ENCODE data around the gene CNTNAP4.

Gene CNTNAP4

GRCh38 chr16:76409706-76410105, 132.5 kb downstream of the CNTNAP4 start:
- POLR2A ChIA-PET, result no interaction called here
- no peak for DNase-seq (ENCODE audit: extremely low spot score)
- TF ChIP-seq NFRKB (IDR thresholded peaks at IDR 0.05), result no peak
- no peak for TF ChIP-seq SP1 (IDR thresholded peaks at IDR 0.05)
- no peak for TF ChIP-seq SUZ12 (IDR thresholded peaks at IDR 0.05)
- TF ChIP-seq TARDBP (IDR thresholded peaks at IDR 0.05), result no peak
- CTCF ChIA-PET, result no interaction called here

- POLR2A ChIA-PET, result no interaction called here
These were observed 144.4 kb downstream of the CNTNAP4 start for GRCh38 chr16:76421571-76421970.

GRCh38 chr16:76428858-76429257, 151.7 kb downstream of the CNTNAP4 start:
- CTCF ChIA-PET, result no interaction called here
- POLR2A ChIA-PET, result no interaction called here
- TF ChIP-seq ELF4 (IDR thresholded peaks at IDR 0.05) (no peak), SUZ12 (IDR thresholded peaks at IDR 0.05) (no peak), BHLHE40 (IDR thresholded peaks at IDR 0.05; ENCODE audit: borderline replicate concordance) (no peak), NFRKB (IDR thresholded peaks at IDR 0.05) (no peak)
- no peak for DNase-seq (ENCODE audit: extremely low spot score)

More at GRCh38 chr16:76421571-76421970, 144.4 kb downstream of the CNTNAP4 start:
- TF ChIP-seq ELF4 (IDR thresholded peaks at IDR 0.05) (no peak), NFRKB (IDR thresholded peaks at IDR 0.05) (no peak), ZNF384 (IDR thresholded peaks at IDR 0.05) (no peak), PKNOX1 (IDR thresholded peaks at IDR 0.05) (no peak), SUZ12 (IDR thresholded peaks at IDR 0.05) (no peak), HDGF (IDR thresholded peaks at IDR 0.05; ENCODE audit: borderline replicate concordance) (no peak), TARDBP (IDR thresholded peaks at IDR 0.05) (no peak), SP1 (IDR thresholded peaks at IDR 0.05) (no peak), ARNT (IDR thresholded peaks at IDR 0.05) (no peak), FOXK2 (IDR thresholded peaks at IDR 0.05) (no peak), BHLHE40 (IDR thresholded peaks at IDR 0.05; ENCODE audit: borderline replicate concordance) (no peak), FOXM1 (IDR thresholded peaks at IDR 0.05; ENCODE audit: borderline replicate concordance) (no peak), L3MBTL2 (conservative IDR thresholded peaks at IDR 0.05) (no peak), LEF1 (IDR thresholded peaks at IDR 0.05; ENCODE audit: borderline replicate concordance) (no peak), FOXA1 (IDR thresholded peaks at IDR 0.05) (no peak)
- no peak for DNase-seq (ENCODE audit: extremely low spot score)
- CTCF ChIA-PET, result no interaction called here

- POLR2A ChIA-PET, result no interaction called here
- no peak for DNase-seq (ENCODE audit: extremely low spot score)
- CTCF ChIA-PET, result no interaction called here
- no peak for TF ChIP-seq NFRKB (IDR thresholded peaks at IDR 0.05)
- no peak for TF ChIP-seq ZNF384 (IDR thresholded peaks at IDR 0.05)
These were observed 164.2 kb downstream of the CNTNAP4 start for GRCh38 chr16:76441391-76441790.

- TF ChIP-seq FOXM1 (IDR thresholded peaks at IDR 0.05; ENCODE audit: borderline replicate concordance), result no peak
- no peak for TF ChIP-seq HDGF (IDR thresholded peaks at IDR 0.05; ENCODE audit: borderline replicate concordance)
- TF ChIP-seq NFRKB (IDR thresholded peaks at IDR 0.05), result no peak
- TF ChIP-seq ARNT (IDR thresholded peaks at IDR 0.05), result no peak
- no peak for TF ChIP-seq SUZ12 (IDR thresholded peaks at IDR 0.05)
- TF ChIP-seq ZNF384 (IDR thresholded peaks at IDR 0.05), result no peak
- no peak for TF ChIP-seq SP1 (IDR thresholded peaks at IDR 0.05)
- TF ChIP-seq TARDBP (IDR thresholded peaks at IDR 0.05), result no peak
- TF ChIP-seq BHLHE40 (IDR thresholded peaks at IDR 0.05; ENCODE audit: borderline replicate concordance), result no peak
- no peak for TF ChIP-seq ELF4 (IDR thresholded peaks at IDR 0.05)
- TF ChIP-seq PKNOX1 (IDR thresholded peaks at IDR 0.05), result no peak
- no peak for TF ChIP-seq FOXA1 (IDR thresholded peaks at IDR 0.05)
- no peak for TF ChIP-seq L3MBTL2 (conservative IDR thresholded peaks at IDR 0.05)
- no peak for TF ChIP-seq CTBP1 (IDR thresholded peaks at IDR 0.05; ENCODE audit: borderline replicate concordance)
- no peak for TF ChIP-seq LEF1 (IDR thresholded peaks at IDR 0.05; ENCODE audit: borderline replicate concordance)
- TF ChIP-seq FOXK2 (IDR thresholded peaks at IDR 0.05), result no peak
- CTCF ChIA-PET, result no interaction called here
- POLR2A ChIA-PET, result interaction anchor here (0.6 kb wide), 1 partner anchor 1631 kb away, joined by 3 read pairs; no protein-coding TSS in a partner anchor
- DNase-seq (ENCODE audit: extremely low spot score), result no peak
These were observed 164.7 kb downstream of the CNTNAP4 start for GRCh38 chr16:76441876-76442275.

GRCh38 chr16:76443973-76444372, 166.8 kb downstream of the CNTNAP4 start:
- TF ChIP-seq HDGF (IDR thresholded peaks at IDR 0.05; ENCODE audit: borderline replicate concordance) (no peak), FOXK2 (IDR thresholded peaks at IDR 0.05) (no peak), FOXA1 (IDR thresholded peaks at IDR 0.05) (no peak)
- POLR2A ChIA-PET, result no interaction called here
- DNase-seq (ENCODE audit: extremely low spot score), result no peak
- CTCF ChIA-PET, result no interaction called here

GRCh38 chr16:76444832-76445231, 167.6 kb downstream of the CNTNAP4 start:
- no peak for DNase-seq (ENCODE audit: extremely low spot score)
- no peak for TF ChIP-seq ELF4 (IDR thresholded peaks at IDR 0.05)
- CTCF ChIA-PET, result no interaction called here
- POLR2A ChIA-PET, result no interaction called here

- CTCF ChIA-PET, result no interaction called here
- POLR2A ChIA-PET, result no interaction called here
- no peak for DNase-seq (ENCODE audit: extremely low spot score)
- TF ChIP-seq SP1 (IDR thresholded peaks at IDR 0.05) (no peak), SUZ12 (IDR thresholded peaks at IDR 0.05) (no peak), BHLHE40 (IDR thresholded peaks at IDR 0.05; ENCODE audit: borderline replicate concordance) (no peak), FOXK2 (IDR thresholded peaks at IDR 0.05) (no peak), ARNT (IDR thresholded peaks at IDR 0.05) (no peak), LEF1 (IDR thresholded peaks at IDR 0.05; ENCODE audit: borderline replicate concordance) (no peak), L3MBTL2 (conservative IDR thresholded peaks at IDR 0.05) (no peak), TARDBP (IDR thresholded peaks at IDR 0.05) (no peak), ELF4 (IDR thresholded peaks at IDR 0.05) (no peak), FOXA1 (IDR thresholded peaks at IDR 0.05) (no peak), ZNF384 (IDR thresholded peaks at IDR 0.05) (no peak), FOXM1 (IDR thresholded peaks at IDR 0.05; ENCODE audit: borderline replicate concordance) (no peak), CTBP1 (IDR thresholded peaks at IDR 0.05; ENCODE audit: borderline replicate concordance) (no peak), PKNOX1 (IDR thresholded peaks at IDR 0.05) (no peak), NFRKB (IDR thresholded peaks at IDR 0.05) (no peak), HDGF (IDR thresholded peaks at IDR 0.05; ENCODE audit: borderline replicate concordance) (no peak)
These were observed 168.6 kb downstream of the CNTNAP4 start for GRCh38 chr16:76445815-76446214.
